Mucosa of gallbladder (tissue), 1 donor: ENCODE measurements around the gene HSD17B13. TPM values are rescaled to one million over a fixed set of nuclear protein-coding genes. Genes with fewer than 3 reads are reported as not detected.
"Not testable (repeated sequence)": the region's sequence is repeated elsewhere in the genome, so short reads cannot be mapped to it uniquely, and the experiment has no call there.

ENCODE experiments used
- DNase-seq: peaks from one replicate; pipeline ENCODE4 v3.0.0-alpha.2; 2020; ENCODE audit warnings: low spot score
- total RNA-seq: library from RNA; stranded (reverse); gene quantifications from one replicate; pipeline ENCODE4 v1.2.1, GENCODE V29; 2021
- donor health status: DM: no; HTN: no; CAD: no.

The HSD17B13 gene, protein sequence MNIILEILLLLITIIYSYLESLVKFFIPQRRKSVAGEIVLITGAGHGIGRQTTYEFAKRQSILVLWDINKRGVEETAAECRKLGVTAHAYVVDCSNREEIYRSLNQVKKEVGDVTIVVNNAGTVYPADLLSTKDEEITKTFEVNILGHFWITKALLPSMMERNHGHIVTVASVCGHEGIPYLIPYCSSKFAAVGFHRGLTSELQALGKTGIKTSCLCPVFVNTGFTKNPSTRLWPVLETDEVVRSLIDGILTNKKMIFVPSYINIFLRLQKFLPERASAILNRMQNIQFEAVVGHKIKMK
- total RNA-seq, result 0.95 TPM

DNA sequence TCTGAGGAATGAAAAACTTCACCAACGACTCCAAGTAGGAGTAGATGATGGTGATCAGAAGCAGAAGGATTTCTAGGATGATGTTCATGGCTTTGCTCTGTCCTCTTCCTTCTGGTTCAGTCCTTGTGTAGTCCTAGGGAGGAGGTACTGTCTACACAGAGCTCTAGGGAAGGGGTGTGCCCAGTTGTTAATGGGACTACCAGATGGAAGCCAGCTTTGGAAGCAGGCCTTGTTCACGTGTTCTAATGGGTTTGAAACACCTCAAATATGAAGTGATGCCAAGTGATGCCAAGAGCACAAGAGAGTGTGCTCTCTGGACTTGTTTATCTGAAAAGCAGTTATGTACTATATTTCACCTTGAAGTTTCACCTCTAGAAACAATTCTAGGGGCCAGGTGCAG, at the start of gene HSD17B13:
HSD17B13 (minus strand) TSS at position 129 of the 400 bp plus-strand sequence; CDS start at position 88, 41 bp downstream.
- DNase-seq, result no peak

DNA sequence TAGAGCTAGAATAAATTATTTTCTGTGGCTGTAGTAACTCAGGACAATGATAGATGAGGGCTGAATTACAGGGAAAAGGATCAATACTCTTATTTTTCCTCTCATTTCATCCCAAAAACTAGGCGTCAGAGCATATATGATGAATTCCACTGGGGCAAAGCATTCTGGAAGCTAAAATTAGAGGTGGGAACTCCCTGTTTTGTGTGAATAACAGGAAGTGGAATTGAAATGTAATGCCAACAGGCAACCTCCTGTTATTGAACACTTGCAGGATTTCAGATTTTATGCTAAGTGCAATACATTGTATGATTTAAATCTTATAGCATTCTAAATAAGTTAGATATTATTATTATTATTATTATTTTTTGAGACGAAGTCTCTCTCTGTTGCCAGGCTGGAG, 47.4 kb upstream of the HSD17B13 start:
- no peak for DNase-seq

DNA sequence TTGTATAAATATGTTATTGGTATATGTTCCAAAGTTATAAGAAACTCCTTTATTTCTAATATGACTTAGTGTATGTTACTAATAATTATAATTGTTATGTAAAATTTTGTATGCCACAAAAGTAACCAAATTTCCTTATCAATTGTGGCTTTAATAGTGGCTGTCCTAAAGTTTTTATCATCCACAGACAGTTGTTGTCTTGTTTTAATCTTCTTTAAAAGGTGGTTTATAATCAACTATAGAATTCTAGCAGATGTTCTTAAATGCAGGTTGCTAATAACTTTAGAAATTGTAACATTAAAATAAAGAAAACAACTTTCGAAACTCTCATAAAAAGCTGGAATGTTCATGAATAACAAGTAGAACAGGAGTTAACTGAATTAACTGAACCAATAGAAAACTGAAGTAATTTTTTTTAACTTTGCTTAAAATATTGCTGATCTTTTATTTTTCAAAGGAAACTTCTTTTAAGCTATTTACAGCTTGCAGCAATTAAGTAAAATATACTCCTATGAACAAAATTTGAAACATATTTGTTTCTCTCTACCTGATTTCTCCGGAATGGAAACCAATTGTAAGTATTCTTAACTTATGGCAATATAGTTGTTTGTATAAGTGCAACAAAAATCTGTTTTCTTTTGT, 44.0 kb upstream of the HSD17B13 start:
- DNase-seq, result no peak

DNA sequence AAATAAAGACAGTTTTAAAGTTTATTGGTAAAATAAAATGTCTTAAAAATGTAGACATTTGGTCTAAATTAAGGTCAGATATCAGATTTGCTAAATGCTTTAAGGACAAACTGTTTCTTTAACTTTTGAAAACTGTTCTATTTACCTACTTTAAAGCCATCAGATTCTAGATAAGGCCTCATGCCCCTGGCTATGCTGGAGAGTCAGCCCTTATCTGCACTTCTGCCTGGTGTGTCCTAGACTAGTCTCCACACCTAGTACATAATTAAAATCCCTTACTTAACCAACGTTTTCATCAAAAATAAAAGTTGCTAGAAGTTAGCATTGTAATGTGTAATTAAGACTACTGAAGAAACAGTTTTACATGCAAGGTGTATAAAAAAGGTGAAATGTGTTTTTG, 42.7 kb upstream of the HSD17B13 start:
- DNase-seq, result no peak

DNA sequence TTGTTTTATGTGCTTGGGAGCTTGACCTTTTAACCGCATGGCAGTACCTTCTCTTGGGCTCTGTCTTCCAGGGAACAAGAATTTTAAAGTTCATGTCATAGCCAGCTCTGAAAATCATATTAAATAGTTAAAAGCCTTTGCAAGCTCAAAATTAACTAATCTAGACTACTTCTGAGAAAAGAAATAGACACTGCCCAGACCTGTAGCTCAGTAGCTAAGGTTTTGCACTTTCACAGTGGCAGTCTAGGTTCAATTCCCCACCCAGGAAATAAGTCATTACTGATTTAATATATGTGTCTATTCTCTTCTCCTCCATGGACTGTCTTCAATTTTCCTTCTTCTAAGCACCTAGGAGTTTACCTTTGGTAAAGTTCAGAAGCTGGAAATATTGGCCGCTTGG, 40.9 kb upstream of the HSD17B13 start:
- DNase-seq, result no peak

DNA sequence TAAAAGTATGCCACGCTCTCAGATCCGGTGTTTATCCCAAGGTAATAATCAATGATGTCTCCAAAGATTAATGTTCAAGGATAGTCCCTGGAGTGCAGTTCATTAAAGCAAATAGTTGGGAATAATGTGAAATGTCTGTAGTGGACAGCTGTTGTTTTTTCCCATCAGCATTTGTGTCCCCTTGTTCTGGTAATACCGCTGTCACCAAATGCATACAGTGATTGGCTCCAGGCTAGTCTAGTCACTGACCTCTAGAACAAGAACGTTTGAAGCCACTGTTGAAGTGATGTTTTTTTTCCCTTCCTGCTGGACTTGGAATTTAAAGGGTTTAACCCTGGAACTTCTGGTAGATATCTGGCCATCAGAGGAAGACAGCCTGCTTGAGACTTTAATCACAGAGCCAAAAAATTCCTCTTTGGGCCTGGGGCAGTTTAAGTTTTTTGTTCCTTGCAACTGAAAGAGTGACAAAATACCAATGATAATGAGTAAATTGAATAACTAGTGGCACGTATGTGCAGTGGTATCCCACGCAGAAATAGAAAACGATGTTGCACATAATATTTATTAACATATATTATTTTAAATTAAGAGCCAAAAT, 37.8 kb upstream of the HSD17B13 start:
- DNase-seq, result no peak

DNA sequence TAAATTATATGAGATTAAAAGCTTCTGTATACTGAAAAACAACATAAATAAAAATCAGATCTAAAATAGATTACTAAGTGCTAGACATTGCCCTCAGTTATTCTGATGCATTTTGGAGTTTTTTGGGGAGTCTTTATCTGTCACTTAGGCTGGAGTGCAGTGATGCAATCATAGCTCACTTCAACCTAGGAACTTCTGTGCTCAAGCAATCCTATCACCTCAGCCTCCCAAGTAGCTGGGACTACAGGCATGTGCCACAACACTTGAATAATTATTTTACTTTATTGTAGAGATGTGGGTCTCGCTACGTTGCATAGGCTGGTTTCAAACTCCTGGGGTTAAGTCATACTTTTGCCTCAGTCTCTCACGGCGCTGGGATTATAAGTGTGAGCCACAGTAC, 36.6 kb upstream of the HSD17B13 start:
- no peak for DNase-seq

DNA sequence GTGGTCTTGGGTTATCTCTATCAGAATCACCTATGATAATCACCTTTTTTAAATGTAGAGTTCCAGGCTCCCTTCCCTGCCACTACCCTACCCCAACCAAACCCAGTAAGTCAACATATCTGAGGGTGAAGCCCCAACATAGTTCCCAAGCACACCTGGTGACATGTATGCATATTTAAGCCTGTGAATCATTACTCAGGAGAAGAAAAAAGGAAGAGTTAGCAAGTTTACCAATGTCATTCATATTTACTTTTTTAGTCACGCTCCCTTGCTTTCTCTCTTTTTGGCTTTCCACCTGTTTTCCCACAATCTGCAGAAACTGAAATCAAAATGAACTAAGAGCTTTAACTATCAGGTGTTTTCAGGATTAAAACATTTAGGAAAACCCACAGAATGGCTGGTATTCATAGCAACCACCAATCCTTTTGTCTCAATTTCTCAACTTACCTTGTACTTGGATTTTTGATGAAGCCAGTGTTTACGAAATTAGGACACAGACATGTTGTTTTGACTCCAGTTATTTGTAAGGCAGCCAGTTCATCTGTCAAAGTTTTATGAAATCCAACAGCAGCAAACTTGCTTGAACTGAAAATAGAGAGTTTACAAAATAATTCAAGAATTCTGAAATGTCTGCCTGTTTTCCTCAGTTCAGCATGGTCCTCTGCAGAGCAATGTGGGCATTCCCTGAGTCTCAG, 34.3 kb upstream of the HSD17B13 start:
- no peak for DNase-seq

DNA sequence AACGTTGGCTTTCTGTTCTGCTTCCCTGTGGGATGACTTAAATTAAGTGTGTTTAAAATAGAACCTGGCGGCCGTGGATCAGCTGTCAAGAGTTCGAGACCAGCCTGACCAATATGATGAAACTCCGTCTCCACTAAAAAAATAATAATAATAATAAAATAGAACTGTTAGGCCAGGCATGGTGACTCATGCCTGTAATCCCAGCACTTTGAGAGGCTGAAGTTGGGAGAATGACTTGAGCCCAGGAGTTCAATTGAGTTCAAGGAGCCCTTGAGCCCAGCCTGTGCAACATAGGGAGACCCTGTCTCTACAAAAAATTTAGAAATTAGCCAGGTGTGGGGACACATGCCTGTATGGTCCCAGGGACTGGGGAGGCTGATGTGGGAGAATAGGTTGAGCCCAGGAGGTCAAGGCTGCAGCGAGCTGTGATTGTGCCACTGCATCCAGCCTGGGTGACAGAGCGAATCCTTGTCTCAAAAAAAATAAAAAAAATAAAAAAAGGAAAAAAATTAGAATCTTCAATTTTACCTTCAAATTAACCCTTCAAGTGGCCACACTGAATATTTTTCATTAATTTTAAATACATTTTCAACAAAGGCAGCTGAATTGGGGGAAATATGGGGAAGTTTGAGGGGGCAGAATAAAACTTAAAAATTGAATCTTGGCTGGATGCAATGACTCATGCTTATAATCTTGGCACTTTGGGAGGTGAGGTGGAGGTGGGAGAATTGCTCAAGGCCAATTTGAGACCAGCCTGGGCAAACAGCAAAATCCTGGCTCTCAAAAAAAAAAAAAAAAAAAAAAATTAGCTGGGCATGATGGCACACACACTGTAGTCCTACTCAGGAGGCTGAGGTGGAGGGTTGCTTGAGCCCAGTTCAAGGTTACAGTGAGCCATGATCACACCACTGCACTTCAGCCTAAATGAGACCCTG, 31.8 kb upstream of the HSD17B13 start:
- no peak for DNase-seq

DNA sequence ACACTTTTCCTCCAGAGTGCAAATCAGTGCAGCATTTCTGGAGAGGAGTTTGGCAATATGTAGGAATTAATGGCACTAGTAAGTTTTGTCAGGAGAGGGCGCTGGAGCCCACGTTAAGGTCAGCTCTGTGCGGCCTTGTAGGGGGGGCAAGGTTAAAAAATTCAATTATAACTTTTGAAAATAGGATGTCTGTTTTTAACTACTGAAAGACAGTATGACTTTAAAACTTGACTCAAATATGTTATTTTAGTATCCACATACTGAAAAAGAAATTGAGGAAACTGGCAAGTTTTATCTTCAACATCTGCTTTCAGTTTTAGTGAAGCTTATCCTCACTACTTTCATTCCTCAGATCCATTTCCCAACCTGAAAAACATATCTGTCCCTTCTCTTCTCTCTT, 30.9 kb upstream of the HSD17B13 start:
- DNase-seq, result no peak

DNA sequence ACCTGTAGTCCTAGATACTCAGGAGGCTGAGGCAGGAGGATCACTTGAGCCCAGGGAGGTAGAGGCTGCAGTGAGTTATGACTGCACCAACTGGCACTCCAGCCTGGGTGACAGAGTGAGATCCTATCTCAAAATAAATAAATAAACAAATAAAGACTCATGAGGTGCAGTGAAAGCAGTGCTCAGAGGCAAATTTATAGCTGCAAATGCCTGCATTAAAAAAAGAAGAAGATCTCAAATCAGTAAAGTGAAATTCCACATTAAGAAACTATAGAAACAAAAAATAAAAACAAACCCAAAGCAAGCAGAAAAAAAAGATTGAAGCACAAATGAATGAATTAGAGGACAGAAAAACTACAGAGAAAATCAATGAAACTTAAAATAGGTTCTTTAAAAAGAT, 22.5 kb upstream of the HSD17B13 start:
- DNase-seq, result no peak

DNA sequence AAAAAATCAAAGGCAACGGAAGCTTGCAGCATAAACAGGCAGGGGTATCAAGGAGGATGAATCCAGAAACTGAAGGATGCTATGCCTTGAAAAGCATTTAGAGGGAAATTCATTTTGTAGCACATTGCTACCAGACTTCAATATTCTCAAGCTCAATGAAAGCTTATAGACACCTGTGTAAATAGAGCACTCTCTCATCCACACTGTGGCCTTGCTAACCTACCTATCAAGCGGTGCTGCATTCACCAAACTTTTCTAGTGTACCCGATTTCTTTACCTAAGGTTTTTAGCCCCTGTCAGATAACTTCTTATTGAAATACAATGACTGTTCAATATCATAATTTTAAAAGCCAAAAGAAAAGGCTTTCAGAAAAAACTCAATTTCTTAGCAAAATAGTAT, 20.2 kb upstream of the HSD17B13 start:
- DNase-seq, result no peak

DNA sequence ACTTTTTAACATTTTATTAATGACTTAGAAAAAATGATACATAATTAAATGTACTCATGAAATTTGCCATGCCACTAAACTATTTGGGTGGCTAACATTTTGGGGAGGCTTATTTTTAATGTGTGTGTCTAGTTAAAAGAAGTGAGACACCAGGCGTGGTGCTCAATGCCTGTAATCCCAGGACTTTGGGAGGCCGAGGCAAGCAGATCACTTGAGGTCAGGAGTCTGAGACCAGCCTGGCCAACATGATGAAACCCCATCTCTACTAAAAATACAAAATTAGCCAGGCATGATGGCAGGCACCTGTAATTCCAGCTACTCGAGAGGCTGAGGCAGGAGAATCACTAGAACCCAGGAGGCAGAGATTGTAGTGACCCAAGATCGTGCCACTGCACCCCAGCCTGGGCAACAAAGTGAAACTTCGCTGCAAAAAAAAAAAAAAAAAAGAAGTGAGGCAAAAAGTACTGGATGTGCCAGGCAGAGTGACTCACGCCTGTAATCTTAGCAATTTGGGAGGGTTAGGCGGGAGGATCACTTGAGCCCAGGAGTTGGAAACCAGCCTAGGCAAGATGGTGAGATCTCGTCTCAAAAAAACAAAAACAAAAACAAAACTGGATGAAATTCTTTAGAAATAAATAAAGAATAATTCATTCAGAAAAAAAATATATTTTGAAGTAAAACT, 19.4 kb upstream of the HSD17B13 start:
- not testable (repeated sequence) for DNase-seq

DNA sequence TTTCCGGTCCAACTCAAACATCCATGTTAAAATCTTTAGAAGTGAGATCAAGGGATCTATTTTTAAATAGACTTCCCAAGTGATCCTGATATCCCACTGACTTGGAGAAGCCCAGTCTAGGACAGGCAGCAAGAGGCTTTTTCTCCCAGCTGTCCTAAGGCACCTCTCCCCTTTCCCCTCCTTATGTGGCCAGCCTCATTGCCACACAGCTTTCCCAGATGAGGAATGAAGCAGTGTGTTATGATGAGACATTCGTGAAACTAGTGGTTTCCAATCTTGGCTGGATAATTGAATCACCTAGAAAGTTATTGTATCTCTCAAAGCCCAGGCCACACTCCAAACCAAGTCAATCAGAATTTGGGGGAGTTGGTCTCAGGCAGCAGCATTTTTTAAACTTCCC, 16.8 kb upstream of the HSD17B13 start:
- DNase-seq, result no peak

DNA sequence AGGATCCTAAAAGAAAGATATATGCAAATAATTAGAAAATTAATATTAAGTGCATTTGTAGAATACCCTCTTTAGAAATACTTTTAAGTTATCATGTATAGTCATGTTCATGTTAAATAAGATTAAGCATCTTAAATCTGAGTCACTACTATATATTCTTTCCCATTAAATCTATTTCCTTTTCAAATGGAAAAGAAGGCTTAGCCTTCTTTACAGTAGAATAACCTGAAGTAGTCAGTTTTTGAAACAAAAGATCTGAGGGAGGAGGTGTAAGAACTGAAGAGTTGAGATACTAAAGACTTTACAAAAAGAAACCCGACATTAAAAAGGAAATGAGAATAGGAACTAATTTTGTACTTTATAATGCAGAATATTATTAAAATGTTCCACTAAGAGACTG, 14.7 kb upstream of the HSD17B13 start:
- DNase-seq, result no peak

DNA sequence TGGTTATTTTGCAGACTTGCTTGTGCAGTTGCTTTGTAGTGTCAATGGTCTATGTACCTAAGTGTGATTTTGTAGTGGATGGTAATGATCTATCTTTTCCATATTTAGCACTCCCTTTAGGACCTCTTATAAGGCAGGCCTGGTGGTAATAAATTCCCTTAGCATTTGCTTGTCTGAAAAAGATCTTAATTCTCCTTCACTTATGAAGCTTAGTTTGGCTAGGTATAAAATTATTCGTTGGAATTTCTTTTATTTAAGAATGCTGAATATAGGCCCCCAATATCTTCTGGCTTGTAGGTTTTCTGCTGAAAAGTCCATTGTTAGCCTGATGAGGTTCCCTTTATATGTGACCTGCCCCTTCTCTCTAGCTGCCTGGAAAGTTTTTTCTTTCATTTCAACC, 10.6 kb upstream of the HSD17B13 start:
- DNase-seq, result no peak

DNA sequence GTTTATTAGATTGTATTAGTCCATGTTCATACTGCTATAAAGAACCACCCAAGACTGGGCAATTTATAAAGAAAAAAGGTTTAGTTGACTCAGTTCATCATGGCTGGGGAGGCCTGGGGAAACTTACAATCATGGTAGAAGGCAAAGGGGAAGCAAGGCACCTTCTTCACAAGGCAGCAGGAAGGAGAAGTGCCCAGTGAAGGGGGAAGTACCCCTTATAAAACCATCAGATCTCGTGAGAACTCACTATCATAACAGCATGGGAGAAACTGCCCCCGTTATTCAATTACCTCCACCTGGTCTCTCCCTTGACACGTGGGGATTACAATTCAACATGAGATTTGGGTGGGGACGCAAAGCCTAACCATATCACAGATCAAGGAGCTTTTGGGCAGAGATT, 8.1 kb upstream of the HSD17B13 start:
- DNase-seq, result no peak

DNA sequence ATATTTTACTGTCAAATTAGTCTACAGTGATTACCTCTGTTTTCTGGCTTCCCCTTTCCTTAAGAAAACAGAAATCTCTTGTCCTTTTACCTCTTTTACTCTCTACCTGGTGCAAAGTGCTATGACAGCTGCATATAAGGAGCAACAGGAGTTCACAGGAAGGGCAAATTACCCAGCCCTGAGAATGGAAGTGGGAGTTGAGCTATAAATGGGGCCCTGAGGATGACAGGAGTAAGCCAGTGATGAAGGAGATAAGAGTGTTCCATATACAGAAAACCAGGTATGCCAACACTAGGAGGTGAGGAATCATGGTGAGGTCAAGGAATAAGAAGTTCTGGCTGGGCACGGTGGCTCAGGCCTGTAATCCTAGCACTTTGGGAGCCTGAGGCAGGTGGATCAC, 4.5 kb upstream of the HSD17B13 start:
- no peak for DNase-seq

DNA sequence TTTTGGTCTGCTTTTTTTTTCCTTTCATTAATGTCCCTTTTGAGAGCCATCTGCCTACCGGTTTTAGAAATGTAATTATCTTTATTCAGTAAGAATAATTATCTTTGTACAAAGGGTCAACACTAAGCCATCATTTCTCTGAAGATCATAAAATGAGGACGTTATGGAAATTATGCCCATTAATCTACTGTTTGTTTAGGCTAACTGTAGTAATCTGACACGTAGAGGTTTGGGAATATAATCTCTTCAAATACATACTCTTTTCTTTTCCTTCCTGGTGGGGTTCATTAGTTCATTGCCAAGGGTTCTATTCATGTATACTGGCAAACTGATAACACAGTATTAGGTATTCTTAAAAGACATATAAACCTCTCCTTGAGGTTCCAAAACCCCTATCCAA, 3.8 kb upstream of the HSD17B13 start:
- DNase-seq, result no peak

DNA sequence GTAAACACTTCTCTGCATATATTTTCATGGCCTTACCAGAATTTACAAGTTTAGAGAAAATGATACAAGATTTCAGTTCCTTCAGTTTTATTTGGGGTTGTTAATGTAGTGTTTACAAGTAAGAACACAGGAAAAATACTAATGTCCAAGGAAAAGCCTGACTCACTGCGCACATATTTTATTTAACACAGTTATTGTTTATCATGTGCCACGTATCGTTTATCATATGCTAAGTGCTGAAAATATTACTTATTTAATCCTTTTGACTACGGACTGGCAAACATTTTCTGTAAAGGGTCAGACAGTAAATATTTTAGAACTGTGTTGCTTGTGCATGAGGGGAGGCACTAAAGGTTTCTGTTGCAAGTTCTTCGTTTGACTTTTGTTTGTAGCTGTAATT, 794 bp downstream of the HSD17B13 start:
- DNase-seq, result no peak

DNA sequence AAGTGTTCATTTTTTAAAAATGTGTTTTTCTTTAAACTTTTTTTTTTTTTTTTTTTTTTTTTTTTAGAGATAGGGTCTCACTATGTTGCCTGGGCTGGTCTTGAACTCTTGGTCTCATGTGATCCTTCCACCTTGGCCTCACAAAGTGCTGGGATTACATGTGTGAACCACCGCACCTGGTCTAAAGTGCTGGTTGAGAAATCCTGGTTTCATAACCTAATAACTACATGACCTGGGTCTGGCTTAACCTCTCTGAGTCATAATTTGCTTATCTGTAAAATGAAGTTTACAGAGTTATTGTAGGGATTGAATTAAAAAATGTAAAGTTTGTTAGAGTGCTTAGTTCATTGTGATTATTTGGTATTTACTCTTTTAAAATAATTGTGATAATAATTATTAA, 5.2 kb downstream of the HSD17B13 start:
- no peak for DNase-seq
